Activated CD8-positive, alpha-beta T cell treated with anti-CD3 and anti-CD28 coated beads for 36 hours (primary cell): ENCODE results near the gene DDB1. TPM values are rescaled to one million over a fixed set of nuclear protein-coding genes. Genes with fewer than 3 reads are reported as not detected.
A peak's percentile ranks its signal among the peaks of the same experiment; 100 is the strongest.
"Not testable (repeated sequence)": the region's sequence is repeated elsewhere in the genome, so short reads cannot be mapped to it uniquely, and the experiment has no call there.

ENCODE experiments used
- ATAC-seq: fragments of 200-7000 bp; cut with Tn5 transposase; one replicate; pipeline ENCODE4 v1.10.0; 2021; ENCODE audit warnings: mild to moderate bottlenecking, moderate library complexity
- CTCF ChIA-PET: fragments of 350-600 bp; sonication (Branson Sonifier 250); formaldehyde crosslinking; loops from one replicate; lab custom pipeline; 2021; ENCODE audit warnings: antibody characterized with exemption; lab: Charles Lee
- POLR2A ChIA-PET: fragments of 350-600 bp; sonication (Branson Sonifier 250); formaldehyde crosslinking; loops from one replicate; lab custom pipeline; 2021; ENCODE audit warnings: antibody characterized with exemption; lab: Charles Lee
- DNase-seq: peaks from one replicate; pipeline ENCODE4 v3.0.0-alpha.2; 2020
- H3K27ac Mint-ChIP-seq: one replicate; pipeline ENCODE4 v1.8.0; 2021; ENCODE audit warnings: mild to moderate bottlenecking, mixed read lengths
- H3K27me3 Mint-ChIP-seq: one replicate; pipeline ENCODE4 v1.8.0; 2021; ENCODE audit warnings: mixed read lengths
- H3K36me3 Mint-ChIP-seq: one replicate; pipeline ENCODE4 v1.8.0; 2021; ENCODE audit warnings: low read depth, mixed read lengths
- H3K4me1 Mint-ChIP-seq: one replicate; pipeline ENCODE4 v1.8.0; 2021; ENCODE audit warnings: low read depth, mixed read lengths
- H3K4me3 Mint-ChIP-seq: one replicate; pipeline ENCODE4 v1.8.0; 2021; ENCODE audit warnings: mild to moderate bottlenecking, moderate library complexity, mixed read lengths
- H3K9me3 Mint-ChIP-seq: one replicate; pipeline ENCODE4 v1.8.0; 2021; ENCODE audit warnings: mixed read lengths
- intact Hi-C: fragments of 100-400 bp; cut with micrococcal nuclease; formaldehyde crosslinking; loops from one replicate; pipeline ENCODE4 v1.10.0; 2022
- total RNA-seq, 2 experiments: library from RNA; stranded (reverse); gene quantifications; one replicate each; pipeline ENCODE4 v1.2.3, GENCODE V29; 2021
- TF ChIP-seq, protein P1 (sequence below): fragments of 200-600 bp; IDR thresholded peaks from one replicate; pipeline ENCODE4 v1.8.0; 2022; ENCODE audit warnings: antibody characterized with exemption, mild to moderate bottlenecking

DDB1 gene
- total RNA-seq, 2 experiments from 2014 or later: 269 to 270 TPM

- TF ChIP-seq, protein P1, sequence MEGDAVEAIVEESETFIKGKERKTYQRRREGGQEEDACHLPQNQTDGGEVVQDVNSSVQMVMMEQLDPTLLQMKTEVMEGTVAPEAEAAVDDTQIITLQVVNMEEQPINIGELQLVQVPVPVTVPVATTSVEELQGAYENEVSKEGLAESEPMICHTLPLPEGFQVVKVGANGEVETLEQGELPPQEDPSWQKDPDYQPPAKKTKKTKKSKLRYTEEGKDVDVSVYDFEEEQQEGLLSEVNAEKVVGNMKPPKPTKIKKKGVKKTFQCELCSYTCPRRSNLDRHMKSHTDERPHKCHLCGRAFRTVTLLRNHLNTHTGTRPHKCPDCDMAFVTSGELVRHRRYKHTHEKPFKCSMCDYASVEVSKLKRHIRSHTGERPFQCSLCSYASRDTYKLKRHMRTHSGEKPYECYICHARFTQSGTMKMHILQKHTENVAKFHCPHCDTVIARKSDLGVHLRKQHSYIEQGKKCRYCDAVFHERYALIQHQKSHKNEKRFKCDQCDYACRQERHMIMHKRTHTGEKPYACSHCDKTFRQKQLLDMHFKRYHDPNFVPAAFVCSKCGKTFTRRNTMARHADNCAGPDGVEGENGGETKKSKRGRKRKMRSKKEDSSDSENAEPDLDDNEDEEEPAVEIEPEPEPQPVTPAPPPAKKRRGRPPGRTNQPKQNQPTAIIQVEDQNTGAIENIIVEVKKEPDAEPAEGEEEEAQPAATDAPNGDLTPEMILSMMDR: no peak
- intact Hi-C loops: loop anchor here (10.0 kb wide), 1 partner anchor 125 kb away; no protein-coding TSS in a partner anchor
- ChIA-PET POLR2A (interaction anchor here (0.7 kb wide), 1 partner anchor 14 kb away, joined by 4 read pairs; no protein-coding TSS in a partner anchor), CTCF (interaction anchor here (1.1 kb wide), 2 partner anchors 37 to 126 kb away, joined by 3 to 4 read pairs; no protein-coding TSS in a partner anchor)
- Mint-ChIP-seq H3K36me3 (peaks cover 17% of the 10 kb centered on the region), H3K4me3 (no peak overlapping the region), H3K27me3 (no peaks in the 10 kb centered on the region), H3K4me1 (no peaks in the 10 kb centered on the region), H3K27ac (no peak overlapping the region), H3K9me3 (no peaks in the 10 kb centered on the region)
- ATAC-seq: no peak
- DNase-seq: no peak
Observed at GRCh38 chr11:61259363-61259762, 73.5 kb downstream of the DDB1 start.

GRCh38 chr11:61258546-61258945 lies 74.4 kb downstream of the DDB1 start:
- Mint-ChIP-seq H3K27ac (no peak overlapping the region), H3K9me3 (no peaks in the 10 kb centered on the region), H3K36me3 (peaks cover 14% of the 10 kb centered on the region), H3K4me3 (no peak overlapping the region), H3K27me3 (no peaks in the 10 kb centered on the region), H3K4me1 (no peaks in the 10 kb centered on the region)
- POLR2A ChIA-PET: no interaction called here
- ATAC-seq: no peak
- CTCF ChIA-PET: interaction anchor here (1.1 kb wide), 1 partner anchor 38 kb away, joined by 3 read pairs; no protein-coding TSS in a partner anchor
- DNase-seq: no peak
- TF ChIP-seq, protein P1: no peak
- intact Hi-C loops: loop anchor here (10.0 kb wide), 1 partner anchor 126 kb away; no protein-coding TSS in a partner anchor

GRCh38 chr11:61256710-61257482 lies 76.0 kb downstream of the DDB1 start:
- no peaks in the 10 kb centered on the region for H3K4me1 Mint-ChIP-seq
- no peaks in the 10 kb centered on the region for H3K27me3 Mint-ChIP-seq
- ATAC-seq: no peak
- TF ChIP-seq, protein P1: no peak
- CTCF ChIA-PET: interaction anchor here (4.1 kb wide), 1 partner anchor 129 kb away, joined by 30 read pairs; no protein-coding TSS in a partner anchor
- intact Hi-C loops: loop anchor here (10.0 kb wide), 1 partner anchor 128 kb away; no protein-coding TSS in a partner anchor
- no peak overlapping the region for H3K27ac Mint-ChIP-seq
- H3K4me3 Mint-ChIP-seq: no peak overlapping the region
- DNase-seq: no peak
- POLR2A ChIA-PET: interaction anchor here (0.9 kb wide), 1 partner anchor 9 kb away, joined by 3 read pairs; no protein-coding TSS in a partner anchor
- peaks cover 10% of the 10 kb centered on the region for H3K36me3 Mint-ChIP-seq
- H3K9me3 Mint-ChIP-seq: no peaks in the 10 kb centered on the region

DNA sequence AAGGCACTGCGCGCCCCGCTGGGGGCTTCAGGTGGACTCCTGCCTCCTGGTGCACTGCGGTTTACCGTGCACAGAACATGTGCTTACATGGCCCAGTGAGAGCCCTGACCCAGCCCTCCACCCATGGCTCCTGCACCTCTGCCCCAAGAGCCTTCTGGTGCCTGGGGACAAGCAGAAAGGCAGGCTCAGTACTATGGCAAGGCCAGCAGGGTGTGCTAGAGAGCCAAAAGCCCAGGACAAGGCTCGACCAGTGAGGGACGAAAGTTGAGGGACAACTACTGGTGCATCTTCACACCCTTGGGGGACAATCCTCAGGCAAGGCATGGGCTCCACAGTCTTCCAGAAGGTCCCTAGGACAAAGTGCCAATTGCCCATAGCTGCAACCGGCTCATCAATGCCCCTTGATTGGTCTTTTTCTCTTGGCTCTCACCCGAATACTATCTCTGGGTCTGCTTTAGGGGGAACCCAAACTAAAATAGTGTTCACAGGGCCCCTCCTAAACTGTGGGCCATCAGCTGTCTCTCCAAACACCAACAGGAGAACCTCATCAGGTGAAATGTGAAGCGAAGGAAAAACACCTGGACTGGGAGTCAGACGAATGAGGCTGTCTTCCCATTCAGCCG lies 78.4 kb downstream of the DDB1 start:
- ChIA-PET POLR2A (interaction anchor here (0.6 to 0.8 kb wide), 2 partner anchors 39 to 128 kb away, joined by 3 read pairs; no protein-coding TSS in a partner anchor), CTCF (interaction anchor here (0.6 to 4.1 kb wide), 25 partner anchors 8 to 181 kb away, joined by 3 to 30 read pairs (median 4); partner anchors contain the start of genes TMEM216 and VWCE)
- DNase-seq (peak; percentile 73), ATAC-seq (peak; percentile 98)
- Mint-ChIP-seq H3K9me3 (no peaks in the 10 kb centered on the region), H3K36me3 (peaks cover 3% of the 10 kb centered on the region), H3K27me3 (no peaks in the 10 kb centered on the region), H3K27ac (no peak overlapping the region), H3K4me3 (no peak overlapping the region), H3K4me1 (no peaks in the 10 kb centered on the region)
- intact Hi-C loops: loop anchor here (10.0 kb wide), 1 partner anchor 130 kb away; no protein-coding TSS in a partner anchor
- TF ChIP-seq, protein P1: peak; percentile 90

DNA sequence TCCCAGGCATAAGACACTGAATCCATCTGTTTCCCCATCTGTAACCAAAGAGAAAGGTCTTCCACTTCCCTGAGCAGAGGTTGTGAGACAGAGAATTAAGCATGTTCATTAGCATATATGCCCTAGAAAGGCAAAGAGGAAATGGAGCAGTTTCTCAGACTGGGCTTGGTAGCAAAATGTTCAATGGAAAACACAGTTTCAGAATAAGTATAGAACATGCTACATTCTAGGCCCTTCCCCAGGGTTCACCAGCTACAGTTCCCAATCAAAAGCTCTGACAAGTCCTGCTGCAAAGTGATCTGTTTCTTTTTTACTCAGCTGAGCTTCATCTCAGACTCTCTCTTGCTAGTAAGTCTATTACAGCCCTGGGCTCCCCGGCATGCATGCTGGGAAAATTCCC lies 80.6 kb downstream of the DDB1 start:
- H3K36me3 Mint-ChIP-seq, ATAC-seq, H3K4me1 Mint-ChIP-seq, H3K27ac Mint-ChIP-seq, DNase-seq, POLR2A ChIA-PET, H3K27me3 Mint-ChIP-seq, H3K4me3 Mint-ChIP-seq, H3K9me3 Mint-ChIP-seq: not testable (repeated sequence)
- intact Hi-C loops: loop anchor here (10.0 kb wide), 1 partner anchor 132 kb away; no protein-coding TSS in a partner anchor
- CTCF ChIA-PET: interaction anchor here (1.1 to 4.1 kb wide), 4 partner anchors 8 to 133 kb away, joined by 3 to 30 read pairs (median 5); partner anchors contain the start of gene VWCE

GRCh38 chr11:61250796-61251765 lies 81.8 kb downstream of the DDB1 start:
- CTCF ChIA-PET: interaction anchor here (0.7 to 1.8 kb wide), 5 partner anchors 10 to 134 kb away, joined by 3 to 6 read pairs (median 3); no protein-coding TSS in a partner anchor
- POLR2A ChIA-PET, H3K27me3 Mint-ChIP-seq, H3K36me3 Mint-ChIP-seq, H3K9me3 Mint-ChIP-seq, H3K4me3 Mint-ChIP-seq, ATAC-seq, H3K27ac Mint-ChIP-seq, DNase-seq, H3K4me1 Mint-ChIP-seq: not testable (repeated sequence)
- intact Hi-C loops: loop anchor here (10.0 kb wide), 1 partner anchor 134 kb away; no protein-coding TSS in a partner anchor
